ENCODE measurements around the gene FHIT. TPM values are rescaled to one million over a fixed set of nuclear protein-coding genes. Genes with fewer than 3 reads are reported as not detected.

Gene FHIT
- total RNA-seq, 4 donors from 2014 or later, result 3.5 to 17.0 (median 16.7) TPM

GRCh38 chr3:60153221-60153999, 1097.8 kb downstream of the FHIT start:
- no peaks in the 10 kb centered on the region for H3K9me3 ChIP-seq
- H3K27me3 ChIP-seq, result no peaks in the 10 kb centered on the region
- no peak for DNase-seq
- TF ChIP-seq CTCF (IDR thresholded peaks at IDR 0.05) (no peak), POLR2A (IDR thresholded peaks at IDR 0.05) (no peak)
- H3K4me1 ChIP-seq, result no peaks in the 10 kb centered on the region
- no peak overlapping the region for H3K27ac ChIP-seq
- H3K36me3 ChIP-seq, result no peaks in the 10 kb centered on the region
- H3K4me3 ChIP-seq, result no peak overlapping the region

GRCh38 chr3:60149501-60149900, 1101.8 kb downstream of the FHIT start:
- no peak for DNase-seq
- no peaks in the 10 kb centered on the region for H3K4me1 ChIP-seq
- no peaks in the 10 kb centered on the region for H3K27me3 ChIP-seq
- no peaks in the 10 kb centered on the region for H3K9me3 ChIP-seq
- TF ChIP-seq POLR2A (IDR thresholded peaks at IDR 0.05) (no peak), CTCF (IDR thresholded peaks at IDR 0.05) (no peak)
- H3K27ac ChIP-seq, result no peak overlapping the region
- no peaks in the 10 kb centered on the region for H3K36me3 ChIP-seq
- H3K4me3 ChIP-seq, result no peak overlapping the region

GRCh38 chr3:60147249-60147950, 1103.9 kb downstream of the FHIT start:
- no peak overlapping the region for H3K4me3 ChIP-seq
- no peak for DNase-seq
- no peaks in the 10 kb centered on the region for H3K36me3 ChIP-seq
- no peaks in the 10 kb centered on the region for H3K27me3 ChIP-seq
- no peaks in the 10 kb centered on the region for H3K4me1 ChIP-seq
- TF ChIP-seq POLR2A (IDR thresholded peaks at IDR 0.05) (no peak), CTCF (IDR thresholded peaks at IDR 0.05) (no peak)
- H3K27ac ChIP-seq, result no peak overlapping the region
- H3K9me3 ChIP-seq, result no peaks in the 10 kb centered on the region

GRCh38 chr3:60146121-60146520, 1105.1 kb downstream of the FHIT start:
- no peaks in the 10 kb centered on the region for H3K27me3 ChIP-seq
- TF ChIP-seq POLR2A (IDR thresholded peaks at IDR 0.05) (no peak), CTCF (IDR thresholded peaks at IDR 0.05) (no peak)
- H3K27ac ChIP-seq, result no peak overlapping the region
- no peaks in the 10 kb centered on the region for H3K9me3 ChIP-seq
- H3K36me3 ChIP-seq, result no peaks in the 10 kb centered on the region
- no peak overlapping the region for H3K4me3 ChIP-seq
- H3K4me1 ChIP-seq, result no peaks in the 10 kb centered on the region
- DNase-seq, result no peak

- H3K27ac ChIP-seq, result no peak overlapping the region
- H3K36me3 ChIP-seq, result no peaks in the 10 kb centered on the region
- H3K9me3 ChIP-seq, result no peaks in the 10 kb centered on the region
- no peak overlapping the region for H3K4me3 ChIP-seq
- H3K4me1 ChIP-seq, result no peaks in the 10 kb centered on the region
- no peaks in the 10 kb centered on the region for H3K27me3 ChIP-seq
- no peak for DNase-seq
- TF ChIP-seq POLR2A (IDR thresholded peaks at IDR 0.05) (no peak), CTCF (IDR thresholded peaks at IDR 0.05) (no peak)
These were observed 1107.2 kb downstream of the FHIT start for GRCh38 chr3:60144071-60144470.

Data from Peyer's patch (tissue), 4 donors.